GM12878 (cell line): ENCODE measurements around the gene SLC23A2.

Experiments
- ATF3 ChIP-seq: IDR thresholded peaks from 2 replicates; pipeline ENCODE4 v1.6.1; 2011; ENCODE audit warnings: low read depth, mild to moderate bottlenecking, low read length, moderate library complexity, borderline replicate concordance; ENCODE audit errors: extremely low read depth
- CTCF ChIP-seq, 3 experiments: IDR thresholded peaks in 2 of 3; conservative IDR thresholded peaks in 1 of 3; 2 replicates each; pipeline ENCODE4 v1.5.1; 2011; ENCODE audit warnings: low read depth in 3 of 3, low read length in 3 of 3, mild to moderate bottlenecking in 3 of 3, control low read depth in 2 of 3, moderate library complexity in 2 of 3, inconsistent platforms in 1 of 3, mixed read lengths in 1 of 3; ENCODE audit not compliant: control insufficient read depth in 2 of 3, insufficient read depth in 1 of 3; ENCODE audit errors: extremely low read depth in 1 of 3
- NFYB ChIP-seq: IDR thresholded peaks from 2 replicates; pipeline ENCODE4 v1.6.1; 2011; ENCODE audit warnings: low read depth, mild to moderate bottlenecking, low read length, improper control_type of control experiment, moderate library complexity; ENCODE audit not compliant: insufficient read depth
- POLR2A ChIP-seq: IDR thresholded peaks from 2 replicates; pipeline ENCODE4 v1.6.1; 2011; ENCODE audit warnings: low read depth, mild to moderate bottlenecking, low read length
- TAF1 ChIP-seq: IDR thresholded peaks from 2 replicates; pipeline ENCODE4 v1.6.1; 2011; ENCODE audit warnings: mild to moderate bottlenecking, low read depth, low read length, borderline replicate concordance

DNA sequence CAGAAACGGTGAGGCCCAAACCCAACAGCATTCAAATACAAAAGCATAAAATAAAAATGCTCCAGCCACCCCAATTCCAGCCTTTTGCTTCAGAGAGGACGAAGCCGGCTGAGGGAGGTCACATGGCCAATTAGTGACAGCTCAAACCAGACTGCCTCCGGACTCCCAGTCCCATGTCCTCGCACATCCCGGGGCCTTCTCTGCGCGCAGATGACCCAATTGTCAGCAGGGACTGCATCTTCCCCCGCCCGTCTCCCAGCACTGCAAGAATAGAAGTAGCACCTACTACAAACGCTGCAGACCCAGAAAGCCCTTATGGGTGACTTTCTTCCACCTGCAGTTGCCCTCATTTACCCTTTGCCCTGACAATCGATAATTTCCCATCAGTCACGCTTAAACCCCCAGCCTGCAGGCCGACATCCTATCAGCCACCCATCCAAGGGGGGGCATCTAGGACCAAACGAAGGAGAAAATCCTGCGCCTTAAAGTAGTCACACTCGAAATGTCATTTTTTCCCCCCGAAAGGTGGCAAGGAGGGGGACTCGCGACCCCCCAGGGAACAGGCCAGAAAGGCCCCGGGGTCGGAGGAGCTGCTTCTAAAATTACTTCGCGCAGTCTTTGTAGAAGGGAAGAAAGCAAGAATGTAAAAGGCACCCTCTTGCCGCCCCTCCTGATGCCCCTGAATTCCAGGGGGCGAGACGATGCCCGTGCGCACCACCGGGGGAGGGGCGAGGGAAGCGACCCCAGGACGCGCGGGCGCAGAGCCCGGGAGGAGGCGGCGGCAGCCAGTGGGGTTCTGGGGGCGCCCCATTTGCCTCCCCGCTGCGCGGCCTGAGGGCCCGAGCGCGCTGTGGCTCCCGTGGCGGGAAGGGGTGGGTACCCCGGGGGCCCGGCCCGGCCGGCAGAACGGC lies 792 bp downstream of the SLC23A2 start:
- no peak for TF ChIP-seq NFYB
- TF ChIP-seq CTCF (IDR thresholded peaks at IDR 0.05 in 2 of 3, conservative IDR thresholded peaks at IDR 0.05 in 1 of 3; ENCODE audit: control insufficient read depth in 2 of 3, extremely low read depth in 1 of 3, insufficient read depth in 1 of 3, low read depth in 3 of 3, low read length in 3 of 3): no peak
- TF ChIP-seq TAF1: no peak
- TF ChIP-seq POLR2A: no peak
- TF ChIP-seq ATF3: no peak
